Spinal cord (tissue), 10 donors: ENCODE data around the gene LCP2. TPM values are rescaled to one million over a fixed set of nuclear protein-coding genes. Genes with fewer than 3 reads are reported as not detected.

Source experiments
- DNase-seq, 6 donors: peaks; one replicate each; pipeline versions ENCODE4 v3.0.0 to v3.0.0-alpha.2; 2013 to 2015; ENCODE audit warnings: low spot score in 6 of 6, low read depth in 4 of 6
- H3K27ac ChIP-seq: one replicate; pipeline ENCODE4 v1.5.1; 2013; ENCODE audit warnings: low read depth, low read length, control low read depth
- H3K27me3 ChIP-seq: one replicate; pipeline ENCODE4 v1.6.1; 2013; ENCODE audit warnings: low read length; ENCODE audit not compliant: control insufficient read depth, insufficient read depth
- H3K36me3 ChIP-seq: one replicate; pipeline ENCODE4 v1.6.1; 2013; ENCODE audit warnings: low read length; ENCODE audit not compliant: control insufficient read depth, insufficient read depth
- H3K4me1 ChIP-seq: one replicate; pipeline ENCODE4 v1.6.1; 2013; ENCODE audit warnings: low read length; ENCODE audit not compliant: control insufficient read depth, insufficient read depth
- H3K4me3 ChIP-seq: one replicate; pipeline ENCODE4 v1.5.1; 2013; ENCODE audit warnings: low read depth, low read length, control low read depth
- H3K9me3 ChIP-seq: one replicate; pipeline ENCODE4 v1.6.1; 2013; ENCODE audit warnings: low read length; ENCODE audit not compliant: control insufficient read depth, insufficient read depth
- WGBS: methylation state at CpG from one replicate; pipeline ENCODE4 v1.1.5; 2013; ENCODE audit warnings: missing lambda C conversion rate; ENCODE audit not compliant: insufficient coverage; 5-methylcytosine and 5-hydroxymethylcytosine counted together
- polyA plus RNA-seq, 2 donors: library from polyadenylated mRNA; unstranded; fragments of 120-200 nt; gene quantifications; one replicate each; pipeline ENCODE4 v1.2.1, GENCODE V29; 2013; ENCODE audit not compliant: insufficient read length in 2 of 2
- total RNA-seq, 2 donors: library from RNA; depleted of rRNA in 1 of 2; stranded (reverse); fragments of 120-200 nt in 1 of 2; fragments of >200 nt in 1 of 2; gene quantifications; one replicate each; pipeline versions ENCODE4 v1.2.3 to v1.2.4, GENCODE V29; 2013 to 2014
- donor health status: healthy.

The LCP2 gene
- total and polyA plus RNA-seq, 4 donors: 6.0 to 10.2 (median 8.0) TPM

DNA sequence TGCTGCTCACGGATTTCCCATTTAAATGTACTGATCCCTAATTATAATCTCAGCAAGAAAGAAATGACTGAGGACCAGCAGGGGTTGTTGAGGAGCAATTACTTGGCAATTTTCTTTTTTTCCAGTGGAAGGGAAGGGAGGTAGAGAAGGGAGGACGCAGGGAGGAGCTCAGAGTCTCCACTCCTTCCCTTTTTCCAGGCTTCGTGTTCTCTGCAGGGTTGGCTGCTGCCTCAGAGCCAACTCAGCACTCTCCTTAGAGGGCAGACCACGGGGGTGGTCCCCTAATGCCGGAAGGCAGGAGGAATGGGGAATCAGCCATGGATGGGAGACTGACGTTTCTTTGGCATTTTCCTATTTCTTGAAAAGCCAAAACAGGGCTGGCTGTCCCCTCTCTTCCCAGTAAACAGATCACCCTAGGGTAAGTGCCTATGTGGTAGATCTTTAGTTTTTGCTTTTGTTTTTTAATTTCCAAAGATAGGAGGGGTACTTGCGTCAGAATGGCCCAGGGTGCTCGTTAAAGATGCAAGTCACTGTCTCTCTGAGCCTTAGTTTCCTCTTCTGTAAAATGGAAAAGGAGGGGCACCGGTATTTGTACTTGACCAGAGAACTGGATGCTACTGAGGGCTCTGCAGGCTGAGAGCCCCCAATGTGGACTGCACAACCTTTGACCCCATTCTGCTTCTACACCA is 39.6 kb upstream of the LCP2 start:
- no peaks in the 10 kb centered on the region for H3K27me3 ChIP-seq
- H3K4me3 ChIP-seq: no peak overlapping the region
- no peaks in the 10 kb centered on the region for H3K9me3 ChIP-seq
- DNase-seq: peak in 2 of 6 donors; percentile 29 to 89
- H3K36me3 ChIP-seq: no peaks in the 10 kb centered on the region
- 53% methylated on average over 7 of the region's 9 CpGs for WGBS
- H3K27ac ChIP-seq: no peak overlapping the region
- peaks cover 17% of the 10 kb centered on the region for H3K4me1 ChIP-seq

DNA sequence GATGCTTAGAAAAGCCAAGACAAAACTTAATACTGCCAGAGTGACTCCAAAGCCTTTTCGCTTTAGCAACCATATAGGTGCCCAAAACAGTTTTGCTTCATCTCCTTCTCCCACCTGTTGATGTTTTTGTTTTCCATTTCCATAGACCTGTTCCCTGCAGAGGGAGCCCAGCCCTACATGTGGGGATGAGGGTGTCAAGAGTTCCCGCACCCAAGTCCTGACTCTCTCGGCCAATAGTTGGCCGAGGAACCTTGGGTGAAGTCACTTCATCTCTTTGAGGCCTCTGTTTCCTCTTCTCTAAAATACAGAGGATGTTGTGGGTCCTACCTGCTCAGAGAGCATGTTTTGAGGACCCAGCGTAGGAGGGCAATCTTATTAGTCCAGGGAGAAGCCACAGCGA is 38.5 kb upstream of the LCP2 start:
- H3K36me3 ChIP-seq: no peaks in the 10 kb centered on the region
- H3K27ac ChIP-seq: no peak overlapping the region
- DNase-seq: no peak
- WGBS: 80% methylated on average over 6 of the region's 6 CpGs
- no peak overlapping the region for H3K4me3 ChIP-seq
- peaks cover 22% of the 10 kb centered on the region for H3K4me1 ChIP-seq
- H3K27me3 ChIP-seq: no peaks in the 10 kb centered on the region
- no peaks in the 10 kb centered on the region for H3K9me3 ChIP-seq

DNA sequence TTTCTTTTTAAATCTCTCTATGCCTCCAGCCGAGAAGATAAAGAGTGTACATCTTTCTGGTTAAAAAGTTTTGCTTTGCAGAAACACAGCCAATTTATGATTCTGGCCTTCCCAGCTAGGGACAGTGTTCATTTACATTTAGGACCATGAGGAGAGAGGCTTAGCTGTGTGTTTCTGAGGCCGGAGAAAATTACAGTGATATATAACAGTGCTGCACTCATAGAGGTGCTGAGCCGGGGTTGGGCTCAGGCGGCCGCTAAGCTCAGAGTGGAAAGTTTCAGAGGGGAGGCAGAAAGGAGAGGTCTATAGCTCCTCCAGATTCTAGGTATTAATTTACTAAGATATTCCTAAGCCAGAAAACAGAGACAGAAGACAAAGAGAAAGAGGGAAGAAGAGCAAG is 37.0 kb upstream of the LCP2 start:
- no peak for DNase-seq
- Histone ChIP-seq H3K27ac (no peak overlapping the region), H3K4me3 (no peak overlapping the region), H3K36me3 (no peaks in the 10 kb centered on the region), H3K9me3 (no peaks in the 10 kb centered on the region), H3K27me3 (no peaks in the 10 kb centered on the region), H3K4me1 (peaks cover 22% of the 10 kb centered on the region)
- WGBS: 86% methylated on average over 1 of the region's 5 CpGs

DNA sequence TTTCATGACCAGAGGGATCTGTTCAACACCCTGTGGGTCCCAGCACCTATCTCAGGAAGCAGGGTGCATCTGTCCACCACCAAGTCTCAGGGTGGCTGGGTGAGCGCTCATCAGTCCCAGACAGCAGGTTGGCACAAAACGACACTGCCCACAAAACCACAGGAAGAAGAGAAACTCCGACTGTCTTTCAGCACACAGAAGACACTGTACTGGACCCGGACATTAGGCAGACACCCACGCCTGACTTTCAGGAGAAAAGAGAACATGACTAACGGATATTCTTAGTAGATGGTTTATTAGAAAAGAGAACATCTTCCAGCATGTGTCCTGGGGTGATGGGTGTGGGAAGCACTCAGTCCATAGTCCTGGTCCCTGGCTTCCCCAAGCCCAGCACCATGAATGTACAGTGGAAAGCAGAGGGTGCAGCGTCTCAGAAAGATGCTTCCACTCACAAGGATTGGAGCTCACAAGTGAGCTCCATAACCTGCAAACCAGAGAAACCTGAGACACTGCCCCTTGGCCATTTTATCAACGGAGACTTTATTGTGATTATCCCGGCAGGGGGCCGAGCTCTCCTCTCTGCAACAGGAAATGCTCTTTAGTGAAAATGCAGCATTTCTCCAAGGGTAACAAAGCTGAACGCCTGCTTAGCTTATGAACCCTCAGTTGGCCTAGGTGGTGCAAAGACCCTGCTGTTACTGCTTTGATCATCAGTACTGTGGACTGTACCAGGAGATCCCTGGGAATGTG is 35.8 kb upstream of the LCP2 start:
- no peaks in the 10 kb centered on the region for H3K36me3 ChIP-seq
- 69% methylated on average over 6 of the region's 11 CpGs for WGBS
- H3K27ac ChIP-seq: no peak overlapping the region
- no peak overlapping the region for H3K4me3 ChIP-seq
- peak in 1 of 6 donors; percentile 28 for DNase-seq
- no peaks in the 10 kb centered on the region for H3K27me3 ChIP-seq
- peaks cover 15% of the 10 kb centered on the region for H3K4me1 ChIP-seq
- no peaks in the 10 kb centered on the region for H3K9me3 ChIP-seq

DNA sequence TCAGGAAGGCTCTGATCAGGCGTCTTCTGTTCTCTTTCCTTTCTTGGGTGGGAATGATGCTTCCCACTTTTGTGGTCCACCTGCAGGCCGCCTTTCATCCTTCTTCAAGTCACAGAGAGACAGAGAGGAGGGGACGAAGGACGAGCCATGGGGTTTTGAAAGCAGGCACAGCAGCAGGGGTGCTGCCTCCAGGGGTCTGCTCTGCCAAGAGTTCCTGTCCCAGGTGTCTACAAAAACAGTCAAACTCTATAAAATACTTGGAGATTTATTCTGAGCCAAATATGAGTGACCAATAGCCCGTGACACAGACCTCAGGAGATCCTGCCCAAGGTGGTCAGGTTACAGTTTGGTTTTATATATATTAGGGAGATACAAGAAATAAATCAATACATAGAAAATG is 34.5 kb upstream of the LCP2 start:
- H3K36me3 ChIP-seq: no peaks in the 10 kb centered on the region
- no peaks in the 10 kb centered on the region for H3K9me3 ChIP-seq
- H3K4me1 ChIP-seq: peaks cover 12% of the 10 kb centered on the region
- no peak overlapping the region for H3K4me3 ChIP-seq
- no peaks in the 10 kb centered on the region for H3K27me3 ChIP-seq
- DNase-seq: no peak
- 80% methylated on average over 1 of the region's 5 CpGs for WGBS
- H3K27ac ChIP-seq: no peak overlapping the region

DNA sequence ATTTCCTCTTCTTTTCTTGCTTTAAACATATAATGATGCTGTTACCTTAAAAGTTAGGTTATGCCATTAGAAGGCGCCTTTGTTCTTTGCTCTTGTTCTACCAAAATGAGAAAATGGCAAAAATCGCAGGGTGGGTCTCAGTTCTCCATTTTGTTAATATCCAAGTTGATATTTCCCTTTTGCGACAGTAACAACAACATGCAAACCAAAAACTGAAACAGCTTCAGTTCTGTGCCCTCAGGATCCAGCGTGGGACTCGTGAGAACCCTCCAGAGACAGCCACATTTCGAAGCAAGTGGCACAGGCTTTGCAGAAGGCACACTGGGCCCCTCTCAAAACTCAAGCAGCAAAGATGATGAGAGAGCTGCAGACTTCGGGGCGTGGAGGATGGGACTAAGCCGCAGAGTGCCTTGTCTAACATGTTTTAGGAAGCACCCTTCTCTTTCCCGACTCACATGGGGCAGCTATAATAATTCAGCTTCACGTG is 33.0 kb upstream of the LCP2 start:
- Histone ChIP-seq H3K27ac (no peak overlapping the region), H3K4me1 (peaks cover 8% of the 10 kb centered on the region), H3K27me3 (no peaks in the 10 kb centered on the region), H3K9me3 (no peaks in the 10 kb centered on the region), H3K4me3 (no peak overlapping the region), H3K36me3 (no peaks in the 10 kb centered on the region)
- no peak for DNase-seq
- 85% methylated on average over 9 of the region's 11 CpGs for WGBS

DNA sequence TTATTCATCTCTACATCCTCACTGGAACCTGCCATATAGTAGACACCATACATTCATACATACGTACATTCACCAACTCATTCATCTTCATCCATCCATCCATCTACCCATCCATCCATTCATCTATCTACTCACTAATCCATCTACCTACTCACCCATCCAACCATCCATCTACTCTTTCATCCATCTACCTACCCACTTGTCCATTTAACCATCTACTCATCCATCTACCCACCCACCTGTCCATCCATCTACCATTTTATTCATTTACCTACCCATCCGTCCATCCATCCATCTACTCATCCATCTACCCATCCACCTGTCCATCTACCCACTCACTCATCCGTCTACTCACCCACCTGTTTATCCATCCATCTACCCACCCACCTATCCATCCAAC is 31.9 kb upstream of the LCP2 start:
- Histone ChIP-seq H3K27me3 (no peaks in the 10 kb centered on the region), H3K27ac (no peak overlapping the region), H3K4me1 (peaks cover 8% of the 10 kb centered on the region), H3K4me3 (no peak overlapping the region), H3K36me3 (no peaks in the 10 kb centered on the region), H3K9me3 (no peaks in the 10 kb centered on the region)
- WGBS: 84% methylated on average over 3 of the region's 3 CpGs
- DNase-seq: no peak

DNA sequence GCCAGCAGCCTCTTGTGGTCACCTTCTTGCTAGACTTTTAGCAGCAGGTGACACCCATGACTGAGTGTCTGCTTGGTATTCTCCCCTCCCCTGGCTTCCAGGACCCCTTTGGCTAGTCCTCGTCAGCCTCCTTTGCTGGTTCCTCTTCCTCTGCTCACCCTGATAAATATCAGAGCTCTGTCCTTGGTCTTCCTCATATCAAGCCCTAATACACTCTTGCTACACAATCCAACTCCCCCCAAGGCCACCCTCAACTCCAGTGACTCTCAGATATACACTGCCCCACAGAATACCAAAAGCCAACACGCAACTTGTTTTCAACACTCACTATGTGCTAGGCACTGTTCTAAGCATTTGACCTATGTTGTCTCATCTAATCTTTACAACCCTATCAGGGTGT is 30.3 kb upstream of the LCP2 start:
- Histone ChIP-seq H3K36me3 (no peaks in the 10 kb centered on the region), H3K4me3 (no peak overlapping the region), H3K4me1 (peaks cover 5% of the 10 kb centered on the region), H3K9me3 (no peaks in the 10 kb centered on the region), H3K27me3 (no peaks in the 10 kb centered on the region), H3K27ac (no peak overlapping the region)
- 100% methylated on average over 2 of the region's 2 CpGs for WGBS
- DNase-seq: no peak

DNA sequence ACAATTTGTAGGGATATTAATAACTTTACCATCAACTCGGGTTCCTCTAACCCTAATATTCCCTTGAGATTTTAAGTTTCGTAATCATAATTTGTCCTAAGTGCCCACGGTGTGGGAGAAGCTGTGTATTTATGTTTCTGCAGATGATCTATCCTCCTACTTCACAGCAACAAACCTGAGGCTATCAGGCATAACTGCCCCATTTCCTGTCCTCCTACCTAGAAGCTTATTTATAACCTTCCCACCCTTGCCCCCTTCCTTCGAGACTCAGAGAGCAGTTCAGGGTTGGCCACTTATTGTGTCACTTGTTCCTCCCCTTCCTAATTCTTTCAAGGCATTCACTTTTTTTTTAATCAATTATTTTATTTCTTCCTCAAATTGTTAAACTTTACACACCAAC is 29.6 kb upstream of the LCP2 start:
- H3K4me1 ChIP-seq: peaks cover 5% of the 10 kb centered on the region
- DNase-seq: no peak
- H3K36me3 ChIP-seq: no peaks in the 10 kb centered on the region
- no peaks in the 10 kb centered on the region for H3K9me3 ChIP-seq
- H3K27ac ChIP-seq: no peak overlapping the region
- H3K4me3 ChIP-seq: no peak overlapping the region
- no peaks in the 10 kb centered on the region for H3K27me3 ChIP-seq
- 80% methylated on average over 1 of the region's 4 CpGs for WGBS

DNA sequence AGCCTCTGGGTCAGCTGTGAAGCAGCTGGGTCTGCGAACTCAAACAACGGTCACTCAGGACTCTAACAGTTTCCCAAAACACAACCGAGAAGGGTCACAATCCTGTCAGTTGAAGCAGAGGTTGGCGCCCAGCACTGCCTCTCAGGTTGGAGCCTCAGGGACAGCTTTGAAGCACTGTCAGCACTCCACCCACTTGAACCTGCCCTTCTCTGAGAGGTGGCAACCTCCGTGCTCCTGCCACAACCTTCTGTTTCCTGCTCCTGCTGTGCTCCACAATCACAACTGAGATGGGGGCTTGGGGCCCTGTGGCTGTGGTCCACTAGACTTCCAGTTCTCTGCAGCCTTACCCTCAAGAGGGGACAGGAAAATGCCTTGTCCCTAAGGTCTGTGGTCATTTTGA is 21.7 kb upstream of the LCP2 start:
- H3K36me3 ChIP-seq: no peaks in the 10 kb centered on the region
- H3K4me3 ChIP-seq: no peak overlapping the region
- DNase-seq: no peak
- H3K27me3 ChIP-seq: no peaks in the 10 kb centered on the region
- H3K27ac ChIP-seq: no peak overlapping the region
- H3K4me1 ChIP-seq: peaks cover 17% of the 10 kb centered on the region
- H3K9me3 ChIP-seq: no peaks in the 10 kb centered on the region
- WGBS: 83% methylated on average over 5 of the region's 5 CpGs
